H7 (cell line): ENCODE results near the gene SPINT1. TPM values are rescaled to one million over a fixed set of nuclear protein-coding genes. Genes with fewer than 3 reads are reported as not detected.
A peak's percentile ranks its signal among the peaks of the same experiment; 100 is the strongest.

ENCODE experiments used
- DNase-seq: peaks from one replicate; pipeline ENCODE4 v3.0.0; 2012
- H3K27me3 ChIP-seq: 2 replicates; pipeline ENCODE4 v1.6.0; 2011; ENCODE audit warnings: mild to moderate bottlenecking, low read length; ENCODE audit not compliant: control insufficient read depth, insufficient read depth
- H3K36me3 ChIP-seq: replicated peaks from 2 replicates; pipeline ENCODE4 v1.5.1; 2011; ENCODE audit warnings: low read length; ENCODE audit not compliant: control insufficient read depth, insufficient read depth
- H3K4me3 ChIP-seq: 2 replicates; pipeline ENCODE4 v1.5.1; 2011; ENCODE audit warnings: low read depth, mild to moderate bottlenecking, control low read depth, low read length, moderate library complexity; ENCODE audit not compliant: insufficient read depth
- total RNA-seq: library from RNA; depleted of rRNA; stranded (reverse); fragments of >200 nt; shearing (Covaris generic); gene quantifications from 2 replicates; pipeline ENCODE4 v1.2.3, GENCODE V29; 2014

SPINT1 gene
- total RNA-seq, 1 experiment from 2014 or later: 81.1 TPM

DNA sequence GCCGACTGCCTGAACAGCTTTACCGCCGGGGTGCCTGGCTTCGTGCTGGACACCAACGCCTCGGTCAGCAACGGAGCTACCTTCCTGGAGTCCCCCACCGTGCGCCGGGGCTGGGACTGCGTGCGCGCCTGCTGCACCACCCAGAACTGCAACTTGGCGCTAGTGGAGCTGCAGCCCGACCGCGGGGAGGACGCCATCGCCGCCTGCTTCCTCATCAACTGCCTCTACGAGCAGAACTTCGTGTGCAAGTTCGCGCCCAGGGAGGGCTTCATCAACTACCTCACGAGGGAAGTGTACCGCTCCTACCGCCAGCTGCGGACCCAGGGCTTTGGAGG, 815 bp downstream of the SPINT1 start:
- Histone ChIP-seq H3K27me3 (peaks cover 20% of the 10 kb centered on the region; the same call in 1 of the 2 replicates), H3K4me3 (peak overlapping the region; percentile 84), H3K36me3 (peaks cover 10% of the 10 kb centered on the region)
- no peak for DNase-seq

DNA sequence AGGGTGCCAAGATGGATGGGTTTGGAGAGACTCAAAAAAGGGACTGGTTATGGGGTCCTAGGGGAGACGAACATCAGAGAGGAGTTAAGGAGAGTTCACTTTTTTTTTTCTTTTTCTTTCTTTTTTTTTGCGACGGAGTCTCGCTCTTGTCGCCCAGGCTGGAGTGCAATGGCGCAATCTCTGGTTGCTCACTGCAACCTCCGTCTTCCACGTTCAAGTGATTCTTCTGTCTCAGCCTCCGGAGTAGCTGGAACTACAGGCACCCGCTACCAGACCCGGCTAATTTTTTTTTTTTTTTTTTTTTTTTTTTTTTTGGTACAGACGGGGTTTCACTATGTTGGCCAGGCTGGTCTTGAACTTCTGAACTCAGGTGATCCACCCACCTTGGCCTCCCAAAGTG, 1.2 kb downstream of the SPINT1 start:
- Histone ChIP-seq H3K4me3 (peak overlapping the region; percentile 84), H3K36me3 (peaks cover 10% of the 10 kb centered on the region), H3K27me3 (peaks cover 20% of the 10 kb centered on the region; the same call in 1 of the 2 replicates)
- DNase-seq: no peak

DNA sequence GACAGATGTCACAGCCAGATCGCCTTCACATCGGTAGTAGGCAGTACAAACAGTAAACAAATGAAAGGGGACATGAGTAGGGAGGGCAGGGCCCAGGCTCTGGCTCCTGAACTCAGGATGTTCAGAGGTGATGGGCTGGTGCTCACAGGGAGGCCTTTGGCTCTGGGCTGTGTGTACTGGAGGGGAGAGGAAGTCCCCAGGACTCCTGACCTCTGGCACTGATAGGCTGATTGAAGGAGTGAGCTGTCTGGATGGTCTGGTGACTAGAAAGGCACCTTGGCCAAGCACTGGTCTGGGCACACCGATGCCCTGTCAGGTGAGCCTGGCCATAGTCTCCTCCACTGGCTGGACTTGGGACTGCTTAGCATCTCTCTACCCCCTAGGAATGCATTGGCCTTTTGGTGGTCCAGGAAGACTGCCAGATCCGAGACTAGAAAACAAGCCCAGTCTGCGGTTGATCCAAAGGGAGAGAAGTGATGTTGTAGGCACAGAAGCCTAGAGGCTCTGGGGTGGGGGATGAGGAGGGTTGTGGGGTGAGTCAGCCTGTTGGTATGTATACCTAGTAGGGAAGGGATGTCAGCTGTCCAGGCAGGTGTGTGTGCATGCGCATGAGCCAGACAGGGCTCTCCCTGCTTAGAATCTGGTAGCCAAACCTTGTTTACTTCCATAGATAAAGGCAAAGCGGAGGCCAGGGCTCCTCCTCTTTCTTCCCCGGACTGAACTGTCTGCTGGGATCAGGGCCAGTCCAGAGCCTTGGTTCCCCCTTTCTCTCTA, 1.9 kb downstream of the SPINT1 start:
- peaks cover 14% of the 10 kb centered on the region for H3K36me3 ChIP-seq
- peak; percentile 70 for DNase-seq
- H3K4me3 ChIP-seq: peak overlapping the region; percentile 1; the same call in 1 of the 2 replicates
- H3K27me3 ChIP-seq: peaks cover 20% of the 10 kb centered on the region; the same call in 1 of the 2 replicates

DNA sequence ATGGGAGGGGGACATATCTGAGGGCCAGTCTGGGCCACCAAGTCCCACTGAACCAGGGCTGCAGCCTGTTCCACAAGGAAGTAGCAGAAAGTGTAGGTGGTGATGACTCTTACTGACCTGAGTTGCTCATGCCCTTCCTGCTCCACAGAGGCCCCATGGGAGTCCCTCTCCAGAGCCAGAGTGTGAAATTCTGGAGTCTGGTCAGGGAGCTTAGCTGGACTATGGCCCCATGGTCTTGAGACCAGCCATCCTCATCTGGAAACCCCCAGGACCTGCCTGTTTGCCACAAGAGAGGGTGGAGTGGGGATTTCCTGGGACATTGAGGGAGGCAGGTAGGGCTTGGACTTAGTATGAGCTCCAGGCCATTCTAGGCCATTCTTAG, 3.0 kb downstream of the SPINT1 start:
- DNase-seq: no peak
- Histone ChIP-seq H3K4me3 (no peak overlapping the region), H3K36me3 (peaks cover 14% of the 10 kb centered on the region), H3K27me3 (peaks cover 20% of the 10 kb centered on the region; the same call in 1 of the 2 replicates)

DNA sequence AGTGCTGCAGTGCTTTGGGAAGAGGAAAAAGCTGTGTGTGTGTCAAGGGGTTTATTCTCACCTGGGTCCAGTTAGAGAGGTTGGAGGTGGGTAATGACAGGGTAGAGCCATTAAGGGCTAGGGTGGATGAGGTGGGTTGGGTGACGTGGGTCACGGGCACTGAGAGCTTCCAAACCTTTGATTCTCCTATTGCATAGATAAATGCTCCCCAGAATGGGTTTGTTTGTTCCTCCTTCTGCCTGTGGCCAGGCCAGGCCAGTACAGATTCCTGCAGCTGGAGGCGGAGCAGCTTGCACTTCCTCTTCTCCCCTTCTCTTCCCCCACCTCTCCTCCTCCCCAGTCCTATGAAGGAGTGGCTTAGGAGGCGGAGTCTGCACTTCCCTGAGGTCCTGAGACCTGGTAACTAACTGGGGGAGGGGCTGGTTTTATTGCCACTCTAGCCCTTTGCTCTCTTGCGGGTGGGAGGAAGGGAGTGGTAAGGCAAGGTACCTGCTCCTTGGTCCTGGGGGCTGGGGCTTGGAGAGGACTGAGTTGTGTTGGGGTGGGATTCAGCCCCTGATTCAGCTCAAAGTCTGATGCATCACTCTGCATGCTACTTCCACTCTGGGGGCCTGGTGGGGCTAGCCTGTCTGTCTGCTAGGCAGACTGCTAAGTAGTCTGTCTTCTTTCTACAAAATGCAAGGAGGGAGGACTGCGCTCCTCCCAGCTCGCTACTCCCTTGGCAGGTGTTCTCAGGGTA, 3.5 kb downstream of the SPINT1 start:
- Histone ChIP-seq H3K4me3 (no peak overlapping the region), H3K36me3 (peaks cover 16% of the 10 kb centered on the region), H3K27me3 (peaks cover 20% of the 10 kb centered on the region; the same call in 1 of the 2 replicates)
- peak; percentile 80 for DNase-seq

DNA sequence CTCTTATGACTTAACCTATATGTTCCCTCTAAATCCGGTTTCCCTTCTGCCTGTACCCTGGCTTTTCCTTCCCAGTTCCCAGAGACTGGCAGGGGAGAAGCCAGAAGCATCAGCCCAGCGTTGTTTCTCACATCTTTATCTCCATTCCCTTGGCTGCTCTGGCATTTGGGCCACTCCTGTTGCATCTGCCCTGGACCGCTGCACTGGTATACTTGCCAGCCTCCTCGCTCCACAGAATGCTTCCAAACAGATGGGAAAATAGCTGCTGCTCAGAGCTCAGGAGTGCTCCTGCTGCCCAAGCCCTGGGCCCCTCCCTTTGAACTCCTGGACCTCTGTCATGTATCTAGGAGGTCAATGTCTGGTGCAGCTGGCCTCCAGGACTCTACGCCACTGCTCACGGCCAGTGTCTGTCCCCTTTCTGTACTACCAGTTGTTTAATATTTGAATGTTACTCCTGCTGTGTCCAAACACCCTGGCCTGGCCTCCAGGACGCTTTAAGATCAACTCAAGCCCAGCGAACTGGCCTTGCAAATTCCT, 6.8 kb downstream of the SPINT1 start:
- Histone ChIP-seq H3K27me3 (no peaks in the 10 kb centered on the region), H3K36me3 (peaks cover 34% of the 10 kb centered on the region), H3K4me3 (no peak overlapping the region)
- no peak for DNase-seq

DNA sequence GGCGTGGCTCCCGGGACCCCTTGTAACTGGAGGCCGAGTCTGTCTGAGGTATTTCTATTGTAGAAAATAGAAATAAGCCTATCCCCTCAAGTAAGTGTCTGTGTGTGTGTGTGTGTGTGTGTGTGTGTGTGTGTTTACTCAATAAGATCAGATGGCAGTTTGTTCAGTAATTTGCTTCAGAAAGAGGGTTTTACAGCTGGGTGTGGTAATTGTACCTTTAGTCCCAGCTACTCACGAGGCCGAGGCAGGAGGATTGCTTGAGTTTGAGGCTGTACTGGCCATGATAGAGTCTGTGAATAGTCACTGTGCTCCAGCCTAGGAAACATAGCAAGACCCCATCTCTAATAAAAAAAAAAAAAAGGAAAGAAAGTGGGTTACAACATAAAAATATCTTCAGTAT, 8.7 kb downstream of the SPINT1 start:
- DNase-seq: no peak
- Histone ChIP-seq H3K27me3 (no peaks in the 10 kb centered on the region), H3K36me3 (peaks cover 43% of the 10 kb centered on the region), H3K4me3 (no peak overlapping the region)

DNA sequence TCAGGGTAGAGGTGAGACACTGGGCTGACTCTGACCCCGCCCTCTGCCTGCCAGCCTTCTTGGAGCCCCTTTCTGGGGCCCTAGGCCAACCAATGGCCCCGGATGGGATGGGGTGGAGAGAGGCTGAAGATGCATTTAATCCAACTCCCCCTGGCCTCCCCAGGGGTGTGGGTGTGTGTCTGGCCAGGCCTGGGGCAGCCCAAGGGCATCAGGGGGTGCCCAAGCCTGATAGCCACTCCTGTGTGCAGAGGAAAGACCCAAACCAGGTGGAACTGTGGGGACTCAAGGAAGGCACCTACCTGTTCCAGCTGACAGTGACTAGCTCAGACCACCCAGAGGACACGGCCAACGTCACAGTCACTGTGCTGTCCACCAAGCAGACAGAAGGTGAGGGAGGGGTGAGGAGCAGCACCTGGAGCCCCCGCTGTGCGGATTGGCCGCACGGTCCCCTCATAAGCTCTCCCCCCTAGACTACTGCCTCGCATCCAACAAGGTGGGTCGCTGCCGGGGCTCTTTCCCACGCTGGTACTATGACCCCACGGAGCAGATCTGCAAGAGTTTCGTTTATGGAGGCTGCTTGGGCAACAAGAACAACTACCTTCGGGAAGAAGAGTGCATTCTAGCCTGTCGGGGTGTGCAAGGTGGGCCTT, 9.5 kb downstream of the SPINT1 start:
- Histone ChIP-seq H3K36me3 (peaks cover 39% of the 10 kb centered on the region), H3K4me3 (no peak overlapping the region), H3K27me3 (no peaks in the 10 kb centered on the region)
- no peak for DNase-seq

DNA sequence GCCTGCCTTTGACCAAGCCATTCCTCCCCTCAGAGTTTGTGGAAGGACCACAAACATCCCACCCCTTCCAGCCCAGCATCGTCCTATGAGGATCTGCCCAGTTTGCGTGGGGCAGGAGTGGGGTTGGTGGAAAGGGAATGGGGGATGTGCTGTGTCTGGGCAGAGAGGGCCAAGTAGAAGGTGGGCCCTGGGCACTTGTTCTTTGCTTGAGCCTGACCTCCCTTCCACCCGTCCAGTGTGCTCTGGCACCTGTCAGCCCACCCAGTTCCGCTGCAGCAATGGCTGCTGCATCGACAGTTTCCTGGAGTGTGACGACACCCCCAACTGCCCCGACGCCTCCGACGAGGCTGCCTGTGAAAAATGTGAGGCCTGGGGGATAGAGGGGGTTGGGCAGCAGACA, 10.3 kb downstream of the SPINT1 start:
- no peak overlapping the region for H3K4me3 ChIP-seq
- no peak for DNase-seq
- H3K36me3 ChIP-seq: peaks cover 39% of the 10 kb centered on the region
- H3K27me3 ChIP-seq: no peaks in the 10 kb centered on the region

DNA sequence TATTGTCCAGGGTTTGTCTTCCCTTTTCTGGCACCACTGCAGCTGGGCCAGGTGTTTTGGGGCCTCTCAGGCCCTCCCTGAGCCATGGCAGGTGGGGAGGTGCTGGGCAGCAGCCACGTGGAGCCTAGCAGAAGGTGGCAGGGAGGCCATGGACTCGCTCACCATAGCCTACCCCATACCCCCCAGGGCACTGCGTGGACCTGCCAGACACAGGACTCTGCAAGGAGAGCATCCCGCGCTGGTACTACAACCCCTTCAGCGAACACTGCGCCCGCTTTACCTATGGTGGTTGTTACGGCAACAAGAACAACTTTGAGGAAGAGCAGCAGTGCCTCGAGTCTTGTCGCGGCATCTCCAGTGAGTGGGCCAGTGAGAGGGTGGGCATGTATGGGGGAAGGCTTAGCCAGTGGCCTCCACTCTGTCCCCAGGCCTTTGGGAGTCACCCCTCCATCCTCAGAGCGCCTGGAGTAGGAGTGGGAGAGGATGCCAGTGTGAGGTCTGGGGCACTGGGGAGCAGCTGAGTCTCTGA, 11.9 kb downstream of the SPINT1 start:
- H3K4me3 ChIP-seq: no peak overlapping the region
- no peaks in the 10 kb centered on the region for H3K27me3 ChIP-seq
- H3K36me3 ChIP-seq: peaks cover 34% of the 10 kb centered on the region
- peak; percentile 29 for DNase-seq

DNA sequence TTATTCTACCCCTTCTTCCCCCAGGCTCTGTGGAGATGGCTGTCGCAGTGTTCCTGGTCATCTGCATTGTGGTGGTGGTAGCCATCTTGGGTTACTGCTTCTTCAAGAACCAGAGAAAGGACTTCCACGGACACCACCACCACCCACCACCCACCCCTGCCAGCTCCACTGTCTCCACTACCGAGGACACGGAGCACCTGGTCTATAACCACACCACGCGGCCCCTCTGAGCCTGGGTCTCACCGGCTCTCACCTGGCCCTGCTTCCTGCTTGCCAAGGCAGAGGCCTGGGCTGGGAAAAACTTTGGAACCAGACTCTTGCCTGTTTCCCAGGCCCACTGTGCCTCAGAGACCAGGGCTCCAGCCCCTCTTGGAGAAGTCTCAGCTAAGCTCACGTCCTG, 12.9 kb downstream of the SPINT1 start:
- Histone ChIP-seq H3K36me3 (peaks cover 34% of the 10 kb centered on the region), H3K4me3 (no peak overlapping the region), H3K27me3 (no peaks in the 10 kb centered on the region)
- DNase-seq: no peak

DNA sequence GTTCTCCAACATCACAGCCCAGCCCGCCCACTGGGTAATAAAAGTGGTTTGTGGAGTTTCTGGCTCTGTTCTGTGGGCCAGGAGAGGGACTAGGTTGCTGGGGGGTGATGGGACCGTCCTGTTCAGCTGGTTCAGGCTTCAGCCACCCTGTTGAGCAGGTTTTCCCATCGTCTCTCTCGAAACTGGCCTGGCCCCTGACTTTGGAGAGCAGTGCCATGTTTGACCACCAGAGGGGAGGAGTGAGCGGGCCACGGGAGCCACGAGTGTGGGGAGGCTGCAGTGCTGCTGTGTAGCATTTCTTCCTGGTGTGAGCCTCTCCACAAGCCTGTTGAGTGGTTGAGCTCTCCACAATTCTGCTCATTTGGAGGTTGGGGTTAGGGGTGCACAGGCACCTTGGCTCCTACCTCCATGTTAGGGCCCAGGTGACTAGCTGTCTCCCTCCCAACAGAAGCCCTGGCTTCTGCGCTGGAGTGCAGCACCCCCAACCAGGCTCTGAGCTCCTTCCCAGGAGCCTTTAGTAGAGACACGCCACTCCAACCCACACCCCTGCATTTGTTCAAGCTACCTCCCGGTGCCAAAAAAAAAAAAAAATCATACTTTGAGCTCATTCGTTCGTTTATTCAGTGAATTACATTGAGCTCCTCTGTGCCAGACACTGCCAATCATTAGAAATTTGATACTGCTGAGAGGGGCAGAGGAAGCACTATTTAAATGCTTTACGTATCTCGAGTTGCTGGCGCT, 13.9 kb downstream of the SPINT1 start:
- Histone ChIP-seq H3K27me3 (no peaks in the 10 kb centered on the region), H3K36me3 (peaks cover 31% of the 10 kb centered on the region), H3K4me3 (no peak overlapping the region)
- DNase-seq: peak; percentile 91

DNA sequence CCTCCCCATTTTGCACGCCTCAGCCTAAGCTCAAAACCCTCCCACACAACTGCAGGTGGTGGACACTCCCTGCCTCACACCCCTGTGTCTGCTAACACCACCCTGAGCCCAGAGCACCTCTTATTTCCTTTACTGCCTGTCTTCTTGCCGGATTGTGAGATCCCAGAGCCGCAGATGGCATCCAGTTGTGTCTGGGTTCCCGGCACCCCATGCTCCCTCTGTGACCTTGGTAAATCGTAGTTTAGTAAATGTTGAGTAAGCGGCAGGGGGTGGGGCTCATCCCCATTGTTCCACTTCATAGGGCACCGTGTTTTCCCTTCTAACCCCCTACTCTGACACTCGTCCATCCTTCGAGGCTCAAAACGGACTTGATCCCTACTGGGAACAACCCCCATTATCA, 14.9 kb downstream of the SPINT1 start:
- Histone ChIP-seq H3K4me3 (no peak overlapping the region), H3K36me3 (peaks cover 24% of the 10 kb centered on the region), H3K27me3 (no peaks in the 10 kb centered on the region)
- DNase-seq: no peak
